Ovary (tissue), 9 donors: ENCODE results near the gene ZMAT5. TPM values are rescaled to one million over a fixed set of nuclear protein-coding genes. Genes with fewer than 3 reads are reported as not detected.

Source experiments
- DNase-seq, 5 donors: peaks; one replicate each; pipeline ENCODE4 v3.0.0-alpha.2; 2019 to 2020
- H3K27ac ChIP-seq, 2 donors: fragments of 200-600 bp; one replicate each; pipeline versions ENCODE4 v1.5.1 to v1.8.0; 2019 to 2022
- H3K27me3 ChIP-seq: fragments of 200-600 bp; one replicate; pipeline ENCODE4 v1.8.0; 2022
- H3K36me3 ChIP-seq: fragments of 200-600 bp; sonication (generic); one replicate; pipeline ENCODE4 v1.5.1; 2019
- H3K4me1 ChIP-seq: one replicate; pipeline ENCODE4 v1.8.1; 2013; ENCODE audit warnings: mild to moderate bottlenecking, moderate library complexity; ENCODE audit not compliant: insufficient read depth
- H3K4me3 ChIP-seq: fragments of 200-600 bp; sonication (generic); one replicate; pipeline ENCODE4 v1.5.1; 2017
- H3K9me3 ChIP-seq, 2 donors: fragments of 200-600 bp in 1 of 2; sonication (generic) in 1 of 2; one replicate each; pipeline versions ENCODE4 v1.5.1 to v1.8.1; 2013 to 2019; ENCODE audit warnings: mild to moderate bottlenecking in 1 of 2, moderate library complexity in 1 of 2
- CTCF ChIP-seq, 3 donors: fragments of 450-650 bp in 2 of 3; fragments of 200-600 bp in 1 of 3; IDR thresholded peaks; one replicate each; pipeline versions ENCODE4 v1.5.1 to v1.8.0; 2016 to 2022; ENCODE audit warnings: antibody characterized with exemption in 3 of 3, mild to moderate bottlenecking in 1 of 3
- EP300 ChIP-seq: sonication (generic); formaldehyde crosslinking; IDR thresholded peaks from one replicate; pipeline ENCODE4 v1.6.1; 2017; ENCODE audit warnings: antibody characterized with exemption
- POLR2A ChIP-seq: fragments of 450-650 bp; IDR thresholded peaks from one replicate; pipeline ENCODE4 v1.6.1; 2017; ENCODE audit warnings: antibody characterized with exemption, mild to moderate bottlenecking, moderate library complexity
- WGBS, 3 donors: extraction: QIAGEN DNeasy Blood & Tissue Kit in 1 of 3; methylation state at CpG; one replicate each; pipeline versions ENCODE4 v1.1.5 to v1.1.7; 2013 to 2017; 5-methylcytosine and 5-hydroxymethylcytosine counted together
- intact Hi-C, 4 donors: fragments of 100-400 bp; cut with DNase I; formaldehyde crosslinking; loops; one replicate each; pipeline versions ENCODE4 v1.11.0 to v1.15.1; 2022 to 2023
- polyA plus RNA-seq, 2 donors: library from polyadenylated mRNA; stranded (reverse); fragments of 200-250 nt in 1 of 2; fragments of 350-450 nt in 1 of 2; fragmentation: Illumina TruSeq in 1 of 2; extraction: RNeasy Lipid Tissue Mini Kit (QIAGEN cat#74804) in 1 of 2; gene quantifications; one replicate each; pipeline ENCODE4 v1.2.3, GENCODE V29; 2013 to 2014
- total RNA-seq, 7 donors: library from RNA; depleted of rRNA in 2 of 7; stranded (reverse); fragments of >200 nt in 2 of 7; fragmentation: NEBNext Ultra II Directional in 3 of 7; extraction: Animal tissue kit (Norgen Biotek cat#: 25700) in 3 of 7; gene quantifications; one replicate each; pipeline versions ENCODE4 v1.1.0 to v1.2.4, GENCODE V29; 2016 to 2023
- donor health status: DM: no; HTN: no; CAD: no; lungs with moderate emphysema.
- donor health status: DM: no; HTN: no; CAD: no.
- donor health status: Bipolar disorder and iron deficiency.
- donor health status: DM: yes; HTN: yes; CAD: no.
- donor health status: DM: no; HTN: no; CAD: no.
- donor health status: DM: yes; HTN: yes; CAD: no.

ZMAT5 gene
- total and polyA plus RNA-seq, 9 donors, result 5.7 to 27.2 (median 21.4) TPM

- H3K27ac ChIP-seq, result no peak overlapping the region
- WGBS, 3 donors, result 78 to 84% (median 81%) methylated on average over 15 to 16 of the region's 16 CpGs
- no peaks in the 10 kb centered on the region for H3K27me3 ChIP-seq
- no peak for DNase-seq
- H3K9me3 ChIP-seq, result no peaks in the 10 kb centered on the region
- no peak for TF ChIP-seq POLR2A
- no peak for TF ChIP-seq CTCF (IDR thresholded peaks at IDR 0.05)
- TF ChIP-seq EP300, result no peak
- no peaks in the 10 kb centered on the region for H3K4me1 ChIP-seq
- intact Hi-C loops, result loop anchor here in 1 of 4 donors (10.0 kb wide), 1 partner anchor 231 kb away; no protein-coding TSS in a partner anchor
- H3K4me3 ChIP-seq, result no peak overlapping the region
- H3K36me3 ChIP-seq, result no peaks in the 10 kb centered on the region
Observed at GRCh38 chr22:29753808-29754657, 12.8 kb downstream of the ZMAT5 start.

GRCh38 chr22:29751669-29752068 is 15.1 kb downstream of the ZMAT5 start:
- Histone ChIP-seq H3K36me3 (no peaks in the 10 kb centered on the region), H3K4me1 (no peaks in the 10 kb centered on the region), H3K9me3 (no peaks in the 10 kb centered on the region), H3K27me3 (no peaks in the 10 kb centered on the region), H3K4me3 (no peak overlapping the region), H3K27ac (no peak overlapping the region)
- TF ChIP-seq POLR2A (no peak), CTCF (IDR thresholded peaks at IDR 0.05) (no peak), EP300 (no peak)
- 92 to 94% (median 93%) methylated on average over 2 of the region's 2 CpGs for WGBS, 3 donors
- no peak for DNase-seq
- intact Hi-C loops, result loop anchor here in 1 of 4 donors (10.0 kb wide), 1 partner anchor 233 kb away; no protein-coding TSS in a partner anchor

GRCh38 chr22:29750559-29751538 is 16.0 kb downstream of the ZMAT5 start:
- no peak overlapping the region for H3K27ac ChIP-seq

More at GRCh38 chr22:29750559-29751538, 16.0 kb downstream of the ZMAT5 start:
- H3K36me3 ChIP-seq, result no peaks in the 10 kb centered on the region
- TF ChIP-seq EP300 (no peak), POLR2A (no peak), CTCF (IDR thresholded peaks at IDR 0.05) (no peak)
- intact Hi-C loops, result loop anchor here in 1 of 4 donors (10.0 kb wide), 1 partner anchor 234 kb away; no protein-coding TSS in a partner anchor
- H3K4me3 ChIP-seq, result no peak overlapping the region
- H3K9me3 ChIP-seq, result no peaks in the 10 kb centered on the region
- H3K4me1 ChIP-seq, result no peaks in the 10 kb centered on the region
- no peaks in the 10 kb centered on the region for H3K27me3 ChIP-seq
- no peak for DNase-seq
- 75 to 81% (median 79%) methylated on average over 11 of the region's 11 CpGs for WGBS, 3 donors
